Gastrocnemius medialis (tissue), 4 donors: Measurements from ENCODE around the gene CNGB1.

ENCODE experiments used
- POLR2A ChIP-seq, 2 donors: fragments of 450-650 bp; IDR thresholded peaks; one replicate each; pipeline ENCODE4 v1.6.1; 2017; ENCODE audit warnings: antibody characterized with exemption in 2 of 2, mild to moderate bottlenecking in 2 of 2, moderate library complexity in 2 of 2
- TF ChIP-seq, protein P1 (sequence below), 5 experiments: fragments of 450-650 bp in 3 of 5; fragments of 200-600 bp in 2 of 5; sonication (generic) in 2 of 5; IDR thresholded peaks in 4 of 5; conservative IDR thresholded peaks in 1 of 5; 1 replicate in 4 of 5; 2 replicates in 1 of 5; pipeline ENCODE4 v1.5.1; 2016 to 2019; ENCODE audit warnings: antibody characterized with exemption in 5 of 5, mild to moderate bottlenecking in 3 of 5, moderate library complexity in 3 of 5

DNA sequence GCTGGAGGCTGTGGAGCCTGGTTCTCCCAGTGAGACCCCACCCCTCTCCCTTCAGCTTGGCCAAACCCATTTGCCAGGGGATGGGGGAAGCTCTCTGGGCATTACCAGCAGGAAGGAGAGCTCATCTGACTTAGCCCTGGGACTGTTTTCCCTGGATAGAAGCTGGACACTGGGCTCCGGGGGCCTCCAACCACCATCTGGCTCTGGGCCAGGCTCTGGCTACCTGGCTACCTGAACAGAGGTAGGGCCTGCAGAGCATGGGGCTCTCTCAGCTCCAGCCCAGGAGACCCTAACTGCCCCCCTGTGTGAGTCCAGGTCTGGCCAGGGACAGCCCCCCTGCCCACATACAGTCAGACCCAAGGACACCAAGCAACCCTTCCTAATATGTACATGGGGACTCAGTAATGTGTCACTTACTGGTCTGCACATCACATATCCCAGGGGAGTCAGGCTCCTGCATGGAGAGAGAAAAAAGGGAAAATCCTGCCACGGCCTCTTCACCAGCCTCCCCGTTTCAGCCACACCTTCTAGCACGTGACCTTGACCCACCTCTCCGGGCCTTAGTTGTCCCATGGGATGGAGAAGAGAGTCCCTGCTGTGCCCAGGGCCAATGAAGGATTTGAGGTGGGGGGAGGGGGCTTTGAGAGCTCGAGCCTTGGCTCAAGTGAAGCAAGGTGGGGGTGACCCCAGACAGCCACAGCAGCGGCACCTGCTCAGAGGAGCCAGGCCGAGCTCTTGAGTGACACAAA lies 13.8 kb downstream of the CNGB1 start:
- no peak for TF ChIP-seq POLR2A (IDR thresholded peaks at IDR 0.05)
- TF ChIP-seq, protein P1, sequence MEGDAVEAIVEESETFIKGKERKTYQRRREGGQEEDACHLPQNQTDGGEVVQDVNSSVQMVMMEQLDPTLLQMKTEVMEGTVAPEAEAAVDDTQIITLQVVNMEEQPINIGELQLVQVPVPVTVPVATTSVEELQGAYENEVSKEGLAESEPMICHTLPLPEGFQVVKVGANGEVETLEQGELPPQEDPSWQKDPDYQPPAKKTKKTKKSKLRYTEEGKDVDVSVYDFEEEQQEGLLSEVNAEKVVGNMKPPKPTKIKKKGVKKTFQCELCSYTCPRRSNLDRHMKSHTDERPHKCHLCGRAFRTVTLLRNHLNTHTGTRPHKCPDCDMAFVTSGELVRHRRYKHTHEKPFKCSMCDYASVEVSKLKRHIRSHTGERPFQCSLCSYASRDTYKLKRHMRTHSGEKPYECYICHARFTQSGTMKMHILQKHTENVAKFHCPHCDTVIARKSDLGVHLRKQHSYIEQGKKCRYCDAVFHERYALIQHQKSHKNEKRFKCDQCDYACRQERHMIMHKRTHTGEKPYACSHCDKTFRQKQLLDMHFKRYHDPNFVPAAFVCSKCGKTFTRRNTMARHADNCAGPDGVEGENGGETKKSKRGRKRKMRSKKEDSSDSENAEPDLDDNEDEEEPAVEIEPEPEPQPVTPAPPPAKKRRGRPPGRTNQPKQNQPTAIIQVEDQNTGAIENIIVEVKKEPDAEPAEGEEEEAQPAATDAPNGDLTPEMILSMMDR (IDR thresholded peaks at IDR 0.05 in 4 of 5, conservative IDR thresholded peaks at IDR 0.05 in 1 of 5) = no peak
